ENCODE measurements around the gene PPP3CA. TPM values are rescaled to one million over a fixed set of nuclear protein-coding genes. Genes with fewer than 3 reads are reported as not detected.

PPP3CA gene
- total RNA-seq, 2 donors from 2014 or later, result 36.6 to 39.2 TPM

DNA sequence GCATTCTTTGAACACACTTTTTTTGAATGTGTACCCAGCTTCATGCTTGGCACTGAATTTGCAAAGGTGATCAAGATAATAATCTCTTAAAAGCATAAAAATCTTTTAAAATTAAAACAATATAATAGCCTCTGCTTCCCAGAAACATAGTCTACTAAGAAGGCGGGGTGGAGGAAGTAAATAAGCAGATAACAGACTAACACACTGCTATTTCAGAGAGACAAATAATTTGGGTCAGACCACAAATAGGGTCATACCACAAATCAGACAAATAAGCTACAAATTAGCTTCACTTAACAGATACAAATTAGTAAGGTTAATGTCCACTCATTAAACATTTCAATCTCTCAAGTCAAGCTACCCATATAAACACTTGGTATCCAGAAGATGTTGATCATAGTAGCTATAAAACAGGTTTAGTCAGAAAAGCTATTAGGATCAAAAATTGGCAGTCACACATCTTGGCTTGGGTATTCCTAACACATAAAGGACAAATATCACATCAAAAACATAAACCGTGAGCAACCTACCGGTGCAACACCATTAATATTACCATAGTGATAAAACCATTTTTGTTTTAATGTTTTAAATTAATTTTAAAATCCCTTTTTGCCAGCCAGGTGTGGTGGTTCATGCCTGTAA lies 47.3 kb downstream of the PPP3CA start:
- Mint-ChIP-seq H3K4me1 (peaks cover 4% of the 10 kb centered on the region), H3K36me3 (ENCODE audit: low read depth) (no peaks in the 10 kb centered on the region), H3K9me3 (no peaks in the 10 kb centered on the region), H3K27ac (no peak overlapping the region), H3K4me3 (no peak overlapping the region), H3K27me3 (ENCODE audit: insufficient read depth) (no peaks in the 10 kb centered on the region)
- no peaks in the 10 kb centered on the region for H3K36me3 ChIP-seq (ENCODE audit: control insufficient read depth, insufficient read depth, low read length)
- H3K4me3 ChIP-seq (ENCODE audit: low read length), result no peak overlapping the region
- TF ChIP-seq CTCF (conservative IDR thresholded peaks at IDR 0.05), result no peak
- no peak overlapping the region for H3K9ac ChIP-seq (ENCODE audit: extremely low read depth, low read length, poor library complexity, severe bottlenecking)
- 93% methylated on average over 3 of the region's 3 CpGs; no CpG with 5 or more reads in 1 of the 2 experiments for WGBS, 2 experiments (ENCODE audit: insufficient coverage in 1 of 2, insufficient read length in 1 of 2)
- peaks cover 3% of the 10 kb centered on the region for H3K4me1 ChIP-seq (ENCODE audit: control insufficient read depth, insufficient read depth, low read length)
- H3K9me3 ChIP-seq (ENCODE audit: control insufficient read depth, low read length), result no peaks in the 10 kb centered on the region
- DNase-seq, result no peak
- no peak overlapping the region for H3K27ac ChIP-seq (ENCODE audit: low read depth, low read length)
- no peaks in the 10 kb centered on the region for H3K27me3 ChIP-seq (ENCODE audit: control insufficient read depth, insufficient read depth, low read length, poor library complexity, severe bottlenecking)

DNA sequence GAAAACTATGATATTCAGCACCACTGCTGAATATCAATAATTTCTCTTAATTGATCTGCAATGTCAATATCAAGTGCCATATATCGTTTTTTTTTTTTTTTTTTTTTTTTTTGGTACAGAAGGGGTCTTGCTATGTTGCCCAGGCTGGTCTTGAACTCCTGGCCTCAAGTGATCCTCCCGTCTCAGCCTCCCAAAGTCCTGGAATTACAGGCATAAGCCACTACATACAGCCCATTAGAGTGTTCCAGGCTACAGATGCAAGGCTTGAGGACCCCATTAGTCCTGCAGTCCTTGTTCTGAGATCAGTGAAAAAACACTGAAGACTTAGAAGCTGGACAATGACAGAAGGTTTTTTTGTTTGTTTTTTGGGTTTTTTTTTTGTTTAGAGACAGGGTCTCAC lies 48.3 kb downstream of the PPP3CA start:
- no peaks in the 10 kb centered on the region for H3K9me3 Mint-ChIP-seq
- H3K4me3 Mint-ChIP-seq, result no peak overlapping the region
- H3K9me3 ChIP-seq (ENCODE audit: control insufficient read depth, low read length), result no peaks in the 10 kb centered on the region
- no peaks in the 10 kb centered on the region for H3K4me1 Mint-ChIP-seq
- no peak overlapping the region for H3K4me3 ChIP-seq (ENCODE audit: low read length)
- no peak overlapping the region for H3K9ac ChIP-seq (ENCODE audit: extremely low read depth, low read length, poor library complexity, severe bottlenecking)
- no peak overlapping the region for H3K27ac ChIP-seq (ENCODE audit: low read depth, low read length)
- DNase-seq, result no peak
- H3K36me3 Mint-ChIP-seq (ENCODE audit: low read depth), result no peaks in the 10 kb centered on the region
- H3K4me1 ChIP-seq (ENCODE audit: control insufficient read depth, insufficient read depth, low read length), result no peaks in the 10 kb centered on the region
- no peak for TF ChIP-seq CTCF (conservative IDR thresholded peaks at IDR 0.05)
- WGBS, 2 experiments (ENCODE audit: insufficient coverage in 1 of 2, insufficient read length in 1 of 2), result 77 to 88% methylated on average over 1 to 2 of the region's 2 CpGs
- H3K27ac Mint-ChIP-seq, result no peak overlapping the region
- no peaks in the 10 kb centered on the region for H3K27me3 Mint-ChIP-seq (ENCODE audit: insufficient read depth)
- no peaks in the 10 kb centered on the region for H3K27me3 ChIP-seq (ENCODE audit: control insufficient read depth, insufficient read depth, low read length, poor library complexity, severe bottlenecking)
- no peaks in the 10 kb centered on the region for H3K36me3 ChIP-seq (ENCODE audit: control insufficient read depth, insufficient read depth, low read length)

- DNase-seq, result no peak
- H3K9me3 Mint-ChIP-seq, result no peaks in the 10 kb centered on the region
- H3K4me3 ChIP-seq (ENCODE audit: low read length), result no peak overlapping the region
- H3K27ac Mint-ChIP-seq, result no peak overlapping the region
- H3K27me3 ChIP-seq (ENCODE audit: control insufficient read depth, insufficient read depth, low read length, poor library complexity, severe bottlenecking), result no peaks in the 10 kb centered on the region
- H3K36me3 Mint-ChIP-seq (ENCODE audit: low read depth), result no peaks in the 10 kb centered on the region
- peaks cover 2% of the 10 kb centered on the region for H3K4me1 ChIP-seq (ENCODE audit: control insufficient read depth, insufficient read depth, low read length)
- H3K9me3 ChIP-seq (ENCODE audit: control insufficient read depth, low read length), result no peaks in the 10 kb centered on the region
- no peak overlapping the region for H3K9ac ChIP-seq (ENCODE audit: extremely low read depth, low read length, poor library complexity, severe bottlenecking)
- no peak for TF ChIP-seq CTCF (conservative IDR thresholded peaks at IDR 0.05)
- H3K4me1 Mint-ChIP-seq, result peaks cover 17% of the 10 kb centered on the region
- H3K36me3 ChIP-seq (ENCODE audit: control insufficient read depth, insufficient read depth, low read length), result no peaks in the 10 kb centered on the region
- no peak overlapping the region for H3K27ac ChIP-seq (ENCODE audit: low read depth, low read length)
- no peaks in the 10 kb centered on the region for H3K27me3 Mint-ChIP-seq (ENCODE audit: insufficient read depth)
- no peak overlapping the region for H3K4me3 Mint-ChIP-seq
Observed at GRCh38 chr4:101295691-101296090, 51.6 kb downstream of the PPP3CA start.
